ENCODE data around the gene ABCC3. TPM values are rescaled to one million over a fixed set of nuclear protein-coding genes. Genes with fewer than 3 reads are reported as not detected.
A peak's percentile ranks its signal among the peaks of the same experiment; 100 is the strongest.

ABCC3 gene
- total RNA-seq, 1 experiment from 2014 or later, result 0.56 TPM

GRCh38 chr17:50647187-50647586 lies 12.5 kb downstream of the ABCC3 start:
- no peak overlapping the region for H3K27ac ChIP-seq (ENCODE audit: low read depth, low read length, poor library complexity, severe bottlenecking)

GRCh38 chr17:50649042-50649908 lies 14.6 kb downstream of the ABCC3 start:
- DNase-seq (ENCODE audit: low spot score), result peak; percentile 52
- Histone ChIP-seq H3K4me1 (ENCODE audit: insufficient read depth, low read length, poor library complexity, severe bottlenecking) (peaks cover 4% of the 10 kb centered on the region), H3K27me3 (replicated peaks; ENCODE audit: insufficient read depth, low read depth, low read length, poor library complexity) (no peaks in the 10 kb centered on the region), H3K36me3 (ENCODE audit: insufficient read depth, low read length, poor library complexity, severe bottlenecking) (no peaks in the 10 kb centered on the region), H3K4me3 (ENCODE audit: low read depth, low read length, poor library complexity, severe bottlenecking) (no peak overlapping the region), H3K9me3 (ENCODE audit: low read depth, low read length, poor library complexity, severe bottlenecking) (no peaks in the 10 kb centered on the region), H3K27ac (ENCODE audit: low read depth, low read length, poor library complexity, severe bottlenecking) (peak overlapping the region; percentile 40)
- ChIA-PET POLR2A (ENCODE audit: low non-redundant PET) (interaction anchor here (0.6 kb wide), 1 partner anchor 16 kb away, joined by 3 read pairs; no protein-coding TSS in a partner anchor), CTCF (interaction anchor here (0.6 kb wide), 1 partner anchor 21 kb away, joined by 6 read pairs; no protein-coding TSS in a partner anchor)
- BruUV-seq (replicated peaks), result no TSS peak
- intact Hi-C loops (cut with micrococcal nuclease; ENCODE audit: unreplicated experiment), result no loop called here
- TF ChIP-seq EZH2 (IDR thresholded peaks at IDR 0.05; ENCODE audit: borderline replicate concordance, low read depth, low read length, poor library complexity, severe bottlenecking) (no peak), CTCF (conservative IDR thresholded peaks at IDR 0.05; ENCODE audit: low read depth, low read length) (no peak)

More at GRCh38 chr17:50647187-50647586, 12.5 kb downstream of the ABCC3 start:
- Histone ChIP-seq H3K36me3 (ENCODE audit: insufficient read depth, low read length, poor library complexity, severe bottlenecking) (no peaks in the 10 kb centered on the region), H3K4me1 (ENCODE audit: insufficient read depth, low read length, poor library complexity, severe bottlenecking) (peaks cover 4% of the 10 kb centered on the region), H3K27me3 (replicated peaks; ENCODE audit: insufficient read depth, low read depth, low read length, poor library complexity) (no peaks in the 10 kb centered on the region), H3K4me3 (ENCODE audit: low read depth, low read length, poor library complexity, severe bottlenecking) (no peak overlapping the region), H3K9me3 (ENCODE audit: low read depth, low read length, poor library complexity, severe bottlenecking) (no peaks in the 10 kb centered on the region)
- intact Hi-C loops (cut with micrococcal nuclease; ENCODE audit: unreplicated experiment), result no loop called here
- no peak for DNase-seq (ENCODE audit: low spot score)
- ChIA-PET CTCF (no interaction called here), POLR2A (ENCODE audit: low non-redundant PET) (no interaction called here)
- no TSS peak for BruUV-seq (replicated peaks)
- TF ChIP-seq EZH2 (IDR thresholded peaks at IDR 0.05; ENCODE audit: borderline replicate concordance, low read depth, low read length, poor library complexity, severe bottlenecking) (no peak), CTCF (conservative IDR thresholded peaks at IDR 0.05; ENCODE audit: low read depth, low read length) (no peak)

GRCh38 chr17:50651661-50652060 lies 17.0 kb downstream of the ABCC3 start:
- no peaks in the 10 kb centered on the region for H3K36me3 ChIP-seq (ENCODE audit: insufficient read depth, low read length, poor library complexity, severe bottlenecking)
- TF ChIP-seq CTCF (conservative IDR thresholded peaks at IDR 0.05; ENCODE audit: low read depth, low read length) (no peak), EZH2 (IDR thresholded peaks at IDR 0.05; ENCODE audit: borderline replicate concordance, low read depth, low read length, poor library complexity, severe bottlenecking) (no peak)
- intact Hi-C loops (cut with micrococcal nuclease; ENCODE audit: unreplicated experiment), result no loop called here
- no peaks in the 10 kb centered on the region for H3K9me3 ChIP-seq (ENCODE audit: low read depth, low read length, poor library complexity, severe bottlenecking)
- no peak for DNase-seq (ENCODE audit: low spot score)
- H3K27ac ChIP-seq (ENCODE audit: low read depth, low read length, poor library complexity, severe bottlenecking), result no peak overlapping the region
- no TSS peak for BruUV-seq (replicated peaks)
- POLR2A ChIA-PET (ENCODE audit: low non-redundant PET), result no interaction called here
- H3K27me3 ChIP-seq (replicated peaks; ENCODE audit: insufficient read depth, low read depth, low read length, poor library complexity), result no peaks in the 10 kb centered on the region
- no peak overlapping the region for H3K4me3 ChIP-seq (ENCODE audit: low read depth, low read length, poor library complexity, severe bottlenecking)
- CTCF ChIA-PET, result no interaction called here
- H3K4me1 ChIP-seq (ENCODE audit: insufficient read depth, low read length, poor library complexity, severe bottlenecking), result peaks cover 4% of the 10 kb centered on the region

All from A673 (cell line).